Mammary epithelial cell (primary cell): ENCODE data around the gene TPM4.

Experiments used
- EZH2 ChIP-seq: IDR thresholded peaks from 2 replicates; pipeline ENCODE4 v1.6.1; 2012; ENCODE audit warnings: low read length, inconsistent platforms, borderline replicate concordance
- TF ChIP-seq, protein P1 (sequence below), 2 donors: IDR thresholded peaks in 1 of 2; conservative IDR thresholded peaks in 1 of 2; 2 replicates each; pipeline ENCODE4 v1.5.1; 2011 to 2012; ENCODE audit warnings: inconsistent platforms in 2 of 2, low read length in 2 of 2, mild to moderate bottlenecking in 2 of 2, control low read depth in 1 of 2, low read depth in 1 of 2; ENCODE audit not compliant: insufficient read depth in 1 of 2; ENCODE audit errors: extremely low read depth in 1 of 2

DNA sequence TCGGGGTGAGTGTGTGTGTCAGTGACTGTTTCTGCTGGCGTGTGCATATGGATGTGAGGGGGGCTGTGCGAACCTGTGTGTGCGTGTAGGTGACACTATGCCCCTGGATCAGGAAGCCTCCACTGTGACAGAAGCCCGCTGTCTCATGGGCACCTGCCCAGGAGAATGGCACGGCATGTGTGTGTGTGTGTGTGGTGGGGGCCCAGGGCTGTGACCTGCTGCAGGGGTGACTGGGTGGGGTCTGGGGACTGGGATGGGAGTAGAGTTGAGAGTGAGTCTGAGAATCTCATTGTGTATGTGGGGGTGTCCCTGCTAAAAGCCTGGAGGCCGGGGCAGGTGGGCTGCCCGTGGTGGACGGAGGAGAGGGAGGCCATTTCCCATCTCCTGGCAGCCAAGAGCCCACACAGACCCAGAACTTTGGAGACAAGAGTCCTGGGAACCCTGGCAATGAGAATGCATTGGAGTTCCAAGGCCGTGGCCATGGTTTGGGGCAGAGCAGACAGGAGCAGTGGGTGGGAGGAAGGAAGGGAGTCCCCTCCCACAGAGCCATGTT is 6.4 kb upstream of the TPM4 start:
- TF ChIP-seq, protein P1, sequence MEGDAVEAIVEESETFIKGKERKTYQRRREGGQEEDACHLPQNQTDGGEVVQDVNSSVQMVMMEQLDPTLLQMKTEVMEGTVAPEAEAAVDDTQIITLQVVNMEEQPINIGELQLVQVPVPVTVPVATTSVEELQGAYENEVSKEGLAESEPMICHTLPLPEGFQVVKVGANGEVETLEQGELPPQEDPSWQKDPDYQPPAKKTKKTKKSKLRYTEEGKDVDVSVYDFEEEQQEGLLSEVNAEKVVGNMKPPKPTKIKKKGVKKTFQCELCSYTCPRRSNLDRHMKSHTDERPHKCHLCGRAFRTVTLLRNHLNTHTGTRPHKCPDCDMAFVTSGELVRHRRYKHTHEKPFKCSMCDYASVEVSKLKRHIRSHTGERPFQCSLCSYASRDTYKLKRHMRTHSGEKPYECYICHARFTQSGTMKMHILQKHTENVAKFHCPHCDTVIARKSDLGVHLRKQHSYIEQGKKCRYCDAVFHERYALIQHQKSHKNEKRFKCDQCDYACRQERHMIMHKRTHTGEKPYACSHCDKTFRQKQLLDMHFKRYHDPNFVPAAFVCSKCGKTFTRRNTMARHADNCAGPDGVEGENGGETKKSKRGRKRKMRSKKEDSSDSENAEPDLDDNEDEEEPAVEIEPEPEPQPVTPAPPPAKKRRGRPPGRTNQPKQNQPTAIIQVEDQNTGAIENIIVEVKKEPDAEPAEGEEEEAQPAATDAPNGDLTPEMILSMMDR (conservative IDR thresholded peaks at IDR 0.05 in 1 of 2, IDR thresholded peaks at IDR 0.05 in 1 of 2; ENCODE audit: extremely low read depth in 1 of 2, insufficient read depth in 1 of 2, low read depth in 1 of 2, low read length in 2 of 2), result no peak
- TF ChIP-seq EZH2, result no peak
